PC-3 (cell line): ENCODE measurements around the gene TELO2.

Experiments
- CTCF ChIP-seq: fragments of 300-600 bp; sonication (generic); conservative IDR thresholded peaks from 2 replicates; pipeline ENCODE4 v1.5.1; 2017; ENCODE audit warnings: antibody characterized with exemption, low read depth, mild to moderate bottlenecking, low read length
- EZH2 ChIP-seq: fragments of 300-600 bp; sonication (generic); IDR thresholded peaks from one replicate; pipeline ENCODE4 v1.6.1; 2017; ENCODE audit warnings: antibody characterized with exemption, mild to moderate bottlenecking, low read length; ENCODE audit not compliant: unreplicated experiment
- EZH2phosphoT487 ChIP-seq: fragments of 300-600 bp; sonication (generic); IDR thresholded peaks from 2 replicates; pipeline ENCODE4 v1.6.1; 2018; ENCODE audit warnings: mild to moderate bottlenecking, antibody characterized with exemption, low read length, borderline replicate concordance

- TF ChIP-seq CTCF, result no peak
- no peak for TF ChIP-seq EZH2phosphoT487
- TF ChIP-seq EZH2, result no peak
Measured at GRCh38 chr16:1548233-1548632, 55.1 kb downstream of the TELO2 start.
